Stimulated activated CD4-positive, alpha-beta T cell treated with anti-CD3 and anti-CD28 coated beads, Interleukin-1b, Interleukin-23, amount 100 ng/mL, for 48 hours (primary cell): ENCODE data around the gene OR13C9.
"Not testable (repeated sequence)": the region's sequence is repeated elsewhere in the genome, so short reads cannot be mapped to it uniquely, and the experiment has no call there.

ENCODE experiments used
- DNase-seq: peaks from one replicate; pipeline ENCODE4 v3.0.0-alpha.2; 2020

OR13C9 gene

GRCh38 chr9:104618104-104618503, at the start of gene OR13C9:
TSS of gene OR13C9 (minus strand) at chr9:104618204. CDS start at chr9:104618204, 0 bp downstream.
- no peak for DNase-seq

- no peak for DNase-seq
Measured at GRCh38 chr9:104658496-104659195, 40.6 kb upstream of the OR13C9 start.

GRCh38 chr9:104635456-104635855, 17.5 kb upstream of the OR13C9 start:
- no peak for DNase-seq

- DNase-seq = no peak
Measured at GRCh38 chr9:104633976-104634520, 16.0 kb upstream of the OR13C9 start.

- not testable (repeated sequence) for DNase-seq
Measured at GRCh38 chr9:104625964-104626363, 8.0 kb upstream of the OR13C9 start.

GRCh38 chr9:104617418-104617817, 586 bp downstream of the OR13C9 start:
- DNase-seq = no peak

- DNase-seq = no peak
Measured at GRCh38 chr9:104611213-104611612, 6.8 kb downstream of the OR13C9 start.

GRCh38 chr9:104608336-104608735, 9.7 kb downstream of the OR13C9 start:
- no peak for DNase-seq

GRCh38 chr9:104606152-104606551, 11.9 kb downstream of the OR13C9 start:
- DNase-seq = no peak

- DNase-seq = not testable (repeated sequence)
Measured at GRCh38 chr9:104605527-104605926, 12.5 kb downstream of the OR13C9 start, which contains the start of gene OR13C2. TSS of gene OR13C2 (minus strand) at chr9:104605627. CDS start at chr9:104605627, 0 bp downstream.

GRCh38 chr9:104604801-104605200, 13.2 kb downstream of the OR13C9 start:
- no peak for DNase-seq

GRCh38 chr9:104599313-104599712, 18.7 kb downstream of the OR13C9 start, which contains the start of gene OR13C5:
TSS of gene OR13C5 (minus strand) at chr9:104599413. CDS start at chr9:104599413, 0 bp downstream.
- DNase-seq = not testable (repeated sequence)

- DNase-seq = not testable (repeated sequence)
Measured at GRCh38 chr9:104598749-104599148, 19.3 kb downstream of the OR13C9 start.

- no peak for DNase-seq
Measured at GRCh38 chr9:104589626-104590025, 28.4 kb downstream of the OR13C9 start.

- DNase-seq = no peak
Measured at GRCh38 chr9:104586496-104587180, 31.4 kb downstream of the OR13C9 start.

GRCh38 chr9:104580562-104580961, 37.4 kb downstream of the OR13C9 start:
- no peak for DNase-seq

- DNase-seq = no peak
Measured at GRCh38 chr9:104577263-104577662, 40.7 kb downstream of the OR13C9 start.

- no peak for DNase-seq
Measured at GRCh38 chr9:104575456-104575855, 42.5 kb downstream of the OR13C9 start.

GRCh38 chr9:104572612-104573011, 45.4 kb downstream of the OR13C9 start:
- DNase-seq = no peak

- no peak for DNase-seq
Measured at GRCh38 chr9:104568868-104569267, 49.1 kb downstream of the OR13C9 start, which contains the start of gene OR13C8. TSS of gene OR13C8 (plus strand) at chr9:104569168. CDS start at chr9:104569168, 0 bp downstream.
